Stomach (tissue), 9 donors: Measurements from ENCODE around the gene TAC4. TPM values are rescaled to one million over a fixed set of nuclear protein-coding genes. Genes with fewer than 3 reads are reported as not detected.

Experiments used
- DNase-seq, 2 donors: peaks; one replicate each; pipeline versions ENCODE4 v3.0.0 to v3.0.0-alpha.2; 2013 to 2019
- H3K27ac ChIP-seq, 5 donors: fragments of 200-600 bp in 4 of 5; sonication (generic) in 4 of 5; one replicate each; pipeline ENCODE4 v1.5.1; 2013 to 2019; ENCODE audit warnings: mild to moderate bottlenecking in 1 of 5, moderate library complexity in 1 of 5
- H3K27me3 ChIP-seq, 3 donors: fragments of 200-600 bp; sonication (generic); one replicate each; pipeline ENCODE4 v1.5.1; 2017 to 2019; ENCODE audit warnings: mixed run types in 1 of 3
- H3K36me3 ChIP-seq, 4 donors: fragments of 200-600 bp; sonication (generic); 1 replicate in 3 of 4; 2 replicates in 1 of 4; pipeline ENCODE4 v1.5.1; 2016 to 2019
- H3K4me1 ChIP-seq, 4 donors: fragments of 200-600 bp; sonication (generic); one replicate each; pipeline ENCODE4 v1.5.1; 2016 to 2019
- H3K4me3 ChIP-seq, 4 donors: fragments of 200-600 bp; sonication (generic) in 3 of 4; one replicate each; pipeline ENCODE4 v1.5.1; 2016 to 2019; ENCODE audit warnings: mild to moderate bottlenecking in 1 of 4
- H3K9me3 ChIP-seq, 4 donors: fragments of 200-600 bp; sonication (generic); one replicate each; pipeline ENCODE4 v1.5.1; 2016 to 2019
- CTCF ChIP-seq, 7 experiments: fragments of 450-650 bp in 4 of 7; fragments of 200-600 bp in 3 of 7; sonication (generic) in 3 of 7; IDR thresholded peaks; one replicate each; pipeline ENCODE4 v1.5.1; 2016 to 2019; ENCODE audit warnings: antibody characterized with exemption in 7 of 7, control low read depth in 2 of 7, mild to moderate bottlenecking in 1 of 7
- EP300 ChIP-seq: sonication (generic); formaldehyde crosslinking; IDR thresholded peaks from one replicate; pipeline ENCODE4 v1.6.1; 2017; ENCODE audit warnings: antibody characterized with exemption
- POLR2A ChIP-seq, 4 donors: fragments of 450-650 bp; IDR thresholded peaks; one replicate each; pipeline ENCODE4 v1.6.1; 2016; ENCODE audit warnings: antibody characterized with exemption in 4 of 4, control low read depth in 2 of 4, mild to moderate bottlenecking in 1 of 4, moderate library complexity in 1 of 4
- POLR2AphosphoS5 ChIP-seq, 3 donors: sonication (generic); formaldehyde crosslinking; IDR thresholded peaks; one replicate each; pipeline ENCODE4 v1.6.1; 2016; ENCODE audit warnings: antibody characterized with exemption in 3 of 3
- WGBS, 5 donors: extraction: QIAGEN DNeasy Blood & Tissue Kit in 3 of 5; methylation state at CpG; one replicate each; pipeline versions ENCODE4 v1.1.5 to v1.1.7; 2013 to 2018; 5-methylcytosine and 5-hydroxymethylcytosine counted together
- intact Hi-C: fragments of 100-400 bp; cut with DNase I; formaldehyde crosslinking; loops from one replicate; pipeline ENCODE4 v1.15.1; 2023; ENCODE audit warnings: low total_unique reads
- polyA plus RNA-seq, 3 donors: library from polyadenylated mRNA; stranded (reverse); fragments of 200-250 nt; gene quantifications; one replicate each; pipeline ENCODE4 v1.2.3, GENCODE V29; 2013
- total RNA-seq, 5 donors: library from RNA; depleted of rRNA; stranded (reverse); fragments of >200 nt; gene quantifications; one replicate each; pipeline versions ENCODE4 v1.1.0 to v1.2.3, GENCODE V29; 2014 to 2016
- donor health status: healthy with polysubstance abuse.
- donor health status: Bipolar disorder and iron deficiency.
- donor health status: healthy.

TAC4 gene
- total and polyA plus RNA-seq, 8 donors: not detected

GRCh38 chr17:49873466-49873865 lies 25.6 kb upstream of the TAC4 start:
- intact Hi-C loops: no loop called here
- TF ChIP-seq CTCF (IDR thresholded peaks at IDR 0.05) (no peak), EP300 (no peak), POLR2A (IDR thresholded peaks at IDR 0.05) (no peak)
- 36 to 71% (median 47%) methylated on average over 6 of the region's 6 CpGs for WGBS, 5 donors

GRCh38 chr17:49872754-49873377 lies 25.0 kb upstream of the TAC4 start:
- TF ChIP-seq POLR2AphosphoS5 (IDR thresholded peaks at IDR 0.05) (no peak), CTCF (IDR thresholded peaks at IDR 0.05) (no peak), POLR2A (IDR thresholded peaks at IDR 0.05) (no peak), EP300 (no peak)
- H3K36me3 ChIP-seq: no peaks in the 10 kb centered on the region
- no peaks in the 10 kb centered on the region for H3K9me3 ChIP-seq
- peak in 1 of 2 donors; percentile 42 for DNase-seq
- no peaks in the 10 kb centered on the region for H3K4me1 ChIP-seq
- peaks cover 0 to 83% (median 7%) of the 10 kb centered on the region in 3 donors for H3K27me3 ChIP-seq
- no peak overlapping the region for H3K4me3 ChIP-seq
- 71 to 83% (median 75%) methylated on average over 6 of the region's 6 CpGs for WGBS, 5 donors
- no peak overlapping the region for H3K27ac ChIP-seq
- intact Hi-C loops: no loop called here

More at GRCh38 chr17:49873466-49873865, 25.6 kb upstream of the TAC4 start:
- no peak overlapping the region for H3K4me3 ChIP-seq
- no peaks in the 10 kb centered on the region for H3K4me1 ChIP-seq
- H3K27ac ChIP-seq: no peak overlapping the region
- peaks cover 0 to 82% (median 7%) of the 10 kb centered on the region in 3 donors for H3K27me3 ChIP-seq
- H3K9me3 ChIP-seq: no peaks in the 10 kb centered on the region
- peak in 1 of 2 donors; percentile 34 for DNase-seq
- H3K36me3 ChIP-seq: no peaks in the 10 kb centered on the region

- Histone ChIP-seq H3K4me1 (no peaks in the 10 kb centered on the region), H3K27ac (no peak overlapping the region), H3K4me3 (no peak overlapping the region), H3K27me3 (peaks cover 0 to 70% (median 7%) of the 10 kb centered on the region in 3 donors), H3K9me3 (no peaks in the 10 kb centered on the region), H3K36me3 (no peaks in the 10 kb centered on the region)
- WGBS, 5 donors: 46 to 53% (median 51%) methylated on average over 5 to 7 of the region's 7 CpGs
- intact Hi-C loops: no loop called here
- peak in 1 of 2 donors; percentile 30 for DNase-seq
- TF ChIP-seq EP300 (no peak), CTCF (IDR thresholded peaks at IDR 0.05) (no peak)
Observed at GRCh38 chr17:49871211-49871610, 23.3 kb upstream of the TAC4 start.

- no peaks in the 10 kb centered on the region for H3K4me1 ChIP-seq
- H3K9me3 ChIP-seq: no peaks in the 10 kb centered on the region
- TF ChIP-seq CTCF (IDR thresholded peaks at IDR 0.05): no peak
- TF ChIP-seq POLR2A (IDR thresholded peaks at IDR 0.05): no peak
- no peak for TF ChIP-seq EP300
- TF ChIP-seq POLR2AphosphoS5 (IDR thresholded peaks at IDR 0.05): no peak
- H3K36me3 ChIP-seq: no peaks in the 10 kb centered on the region
- no peak for DNase-seq
- H3K27ac ChIP-seq: no peak overlapping the region
- H3K27me3 ChIP-seq: peaks cover 0 to 61% (median 7%) of the 10 kb centered on the region in 3 donors
- intact Hi-C loops: no loop called here
- H3K4me3 ChIP-seq: no peak overlapping the region
- 84 to 92% (median 89%) methylated on average over 11 of the region's 11 CpGs for WGBS, 5 donors
Observed at GRCh38 chr17:49870298-49870697, 22.4 kb upstream of the TAC4 start.
